SJSA1 (cell line): ENCODE data around the gene ZEB2. TPM values are rescaled to one million over a fixed set of nuclear protein-coding genes. Genes with fewer than 3 reads are reported as not detected.
A peak's percentile ranks its signal among the peaks of the same experiment; 100 is the strongest.

Experiments
- DNase-seq, 2 experiments: peaks; one replicate each; pipeline ENCODE4 v3.0.0-alpha.2; 2015 to 2020; ENCODE audit warnings: low spot score in 2 of 2, low read depth in 1 of 2
- H3K27ac ChIP-seq: fragments of 250-450 bp; sonication (Bioruptor Pico); 2 replicates; pipeline ENCODE4 v1.5.1; 2020; ENCODE audit warnings: mild to moderate bottlenecking, moderate library complexity
- H3K27me3 ChIP-seq: fragments of 250-450 bp; sonication (Bioruptor Pico); replicated peaks from 2 replicates; pipeline ENCODE4 v1.5.1; 2020; ENCODE audit warnings: mild to moderate bottlenecking, moderate library complexity
- H3K36me3 ChIP-seq: fragments of 250-450 bp; sonication (Bioruptor Pico); 2 replicates; pipeline ENCODE4 v1.5.1; 2020; ENCODE audit warnings: mild to moderate bottlenecking
- H3K4me1 ChIP-seq: fragments of 250-450 bp; sonication (Bioruptor Pico); replicated peaks from 2 replicates; pipeline ENCODE4 v1.6.1; 2021; ENCODE audit warnings: mild to moderate bottlenecking
- H3K4me3 ChIP-seq: fragments of 250-450 bp; sonication (Bioruptor Pico); 2 replicates; pipeline ENCODE4 v1.5.1; 2020; ENCODE audit warnings: mild to moderate bottlenecking
- H3K9me3 ChIP-seq: fragments of 250-450 bp; sonication (Bioruptor Pico); replicated peaks from 2 replicates; pipeline ENCODE4 v1.5.1; 2020; ENCODE audit warnings: mild to moderate bottlenecking
- total RNA-seq: library from RNA; depleted of rRNA; stranded (reverse); fragments of >200 nt; shearing (Covaris generic); gene quantifications from 2 replicates; pipeline ENCODE4 v1.2.3, GENCODE V29; 2014

ZEB2 gene
- total RNA-seq, 1 experiment from 2014 or later, result 48.0 TPM

- no peak overlapping the region for H3K4me3 ChIP-seq
- no peaks in the 10 kb centered on the region for H3K9me3 ChIP-seq
- no peak for DNase-seq
- H3K36me3 ChIP-seq, result no peaks in the 10 kb centered on the region
- no peaks in the 10 kb centered on the region for H3K27me3 ChIP-seq
- H3K4me1 ChIP-seq, result 0 out of 2 replicates have a peak, but pooled peaks cover 6% of the 10 kb centered on the region
- H3K27ac ChIP-seq, result no peak overlapping the region
These were observed 27.0 kb upstream of the ZEB2 start for GRCh38 chr2:144546933-144547332.

GRCh38 chr2:144545787-144546186 is 25.9 kb upstream of the ZEB2 start:
- no peak overlapping the region for H3K27ac ChIP-seq
- no peaks in the 10 kb centered on the region for H3K27me3 ChIP-seq
- H3K4me1 ChIP-seq, result 0 out of 2 replicates have a peak, but pooled peaks cover 6% of the 10 kb centered on the region
- DNase-seq, result no peak
- no peaks in the 10 kb centered on the region for H3K9me3 ChIP-seq
- H3K36me3 ChIP-seq, result no peaks in the 10 kb centered on the region
- no peak overlapping the region for H3K4me3 ChIP-seq

- no peaks in the 10 kb centered on the region; the same call in 1 of the 2 replicates for H3K9me3 ChIP-seq
- H3K27me3 ChIP-seq, result no peaks in the 10 kb centered on the region
- no peaks in the 10 kb centered on the region for H3K36me3 ChIP-seq
- no peak overlapping the region for H3K27ac ChIP-seq
- no peak for DNase-seq
- 0 out of 2 replicates have a peak, but pooled peaks cover 6% of the 10 kb centered on the region for H3K4me1 ChIP-seq
- no peak overlapping the region for H3K4me3 ChIP-seq
These were observed 24.1 kb upstream of the ZEB2 start for GRCh38 chr2:144544053-144544452.

GRCh38 chr2:144541396-144541795 is 21.5 kb upstream of the ZEB2 start:
- H3K4me3 ChIP-seq, result no peak overlapping the region
- H3K27me3 ChIP-seq, result no peaks in the 10 kb centered on the region
- H3K27ac ChIP-seq, result no peak overlapping the region
- DNase-seq, result no peak
- no peaks in the 10 kb centered on the region; the same call in 1 of the 2 replicates for H3K9me3 ChIP-seq
- no peaks in the 10 kb centered on the region for H3K4me1 ChIP-seq
- H3K36me3 ChIP-seq, result no peaks in the 10 kb centered on the region

- H3K4me1 ChIP-seq, result no peaks in the 10 kb centered on the region
- H3K4me3 ChIP-seq, result no peak overlapping the region
- H3K27me3 ChIP-seq, result no peaks in the 10 kb centered on the region
- no peak overlapping the region for H3K27ac ChIP-seq
- no peak for DNase-seq
- H3K9me3 ChIP-seq, result no peaks in the 10 kb centered on the region; the same call in 1 of the 2 replicates
- H3K36me3 ChIP-seq, result no peaks in the 10 kb centered on the region
These were observed 19.4 kb upstream of the ZEB2 start for GRCh38 chr2:144539289-144539782.

- no peak for DNase-seq
These were observed 15.4 kb upstream of the ZEB2 start for GRCh38 chr2:144535300-144535699.

GRCh38 chr2:144533221-144533620 is 13.3 kb upstream of the ZEB2 start:
- Histone ChIP-seq H3K9me3 (no peaks in the 10 kb centered on the region), H3K27ac (no peak overlapping the region), H3K4me3 (no peak overlapping the region), H3K27me3 (no peaks in the 10 kb centered on the region), H3K4me1 (peaks cover 3% of the 10 kb centered on the region; the same call in 1 of the 2 replicates), H3K36me3 (no peaks in the 10 kb centered on the region)
- no peak for DNase-seq

More at GRCh38 chr2:144535300-144535699, 15.4 kb upstream of the ZEB2 start:
- Histone ChIP-seq H3K4me1 (peaks cover 3% of the 10 kb centered on the region; the same call in 1 of the 2 replicates), H3K36me3 (no peaks in the 10 kb centered on the region), H3K9me3 (no peaks in the 10 kb centered on the region; the same call in 1 of the 2 replicates), H3K4me3 (no peak overlapping the region), H3K27ac (no peak overlapping the region), H3K27me3 (no peaks in the 10 kb centered on the region)

GRCh38 chr2:144530596-144530995 is 10.7 kb upstream of the ZEB2 start:
- Histone ChIP-seq H3K27ac (no peak overlapping the region), H3K4me1 (peaks cover 3% of the 10 kb centered on the region; the same call in 1 of the 2 replicates), H3K9me3 (no peaks in the 10 kb centered on the region), H3K36me3 (no peaks in the 10 kb centered on the region), H3K4me3 (no peak overlapping the region), H3K27me3 (no peaks in the 10 kb centered on the region)
- DNase-seq, result no peak

GRCh38 chr2:144529841-144530240 is 9.9 kb upstream of the ZEB2 start:
- H3K9me3 ChIP-seq, result no peaks in the 10 kb centered on the region
- no peak overlapping the region for H3K4me3 ChIP-seq
- H3K36me3 ChIP-seq, result no peaks in the 10 kb centered on the region
- H3K27ac ChIP-seq, result no peak overlapping the region
- no peaks in the 10 kb centered on the region for H3K27me3 ChIP-seq
- no peak for DNase-seq
- peaks cover 3% of the 10 kb centered on the region; the same call in 1 of the 2 replicates for H3K4me1 ChIP-seq

GRCh38 chr2:144528108-144528507 is 8.2 kb upstream of the ZEB2 start:
- no peaks in the 10 kb centered on the region for H3K27me3 ChIP-seq
- no peak overlapping the region for H3K27ac ChIP-seq
- H3K9me3 ChIP-seq, result no peaks in the 10 kb centered on the region
- no peak overlapping the region for H3K4me3 ChIP-seq
- no peak for DNase-seq
- H3K36me3 ChIP-seq, result no peaks in the 10 kb centered on the region
- H3K4me1 ChIP-seq, result peaks cover 12% of the 10 kb centered on the region

GRCh38 chr2:144526831-144527230 is 6.9 kb upstream of the ZEB2 start:
- peaks cover 17% of the 10 kb centered on the region for H3K4me1 ChIP-seq
- H3K9me3 ChIP-seq, result no peaks in the 10 kb centered on the region
- no peaks in the 10 kb centered on the region for H3K36me3 ChIP-seq
- DNase-seq, result no peak
- no peak overlapping the region for H3K4me3 ChIP-seq
- no peaks in the 10 kb centered on the region for H3K27me3 ChIP-seq
- H3K27ac ChIP-seq, result no peak overlapping the region

GRCh38 chr2:144524118-144525009 is 4.4 kb upstream of the ZEB2 start:
- Histone ChIP-seq H3K27ac (peak overlapping the region; percentile 38; the same call in 1 of the 2 replicates), H3K4me1 (peaks cover 24% of the 10 kb centered on the region), H3K4me3 (peak overlapping the region; percentile 43), H3K36me3 (no peaks in the 10 kb centered on the region), H3K9me3 (no peaks in the 10 kb centered on the region), H3K27me3 (no peaks in the 10 kb centered on the region)
- DNase-seq, result peak in 1 of 2 experiments; percentile 30

- H3K27me3 ChIP-seq, result no peaks in the 10 kb centered on the region
- peaks cover 31% of the 10 kb centered on the region for H3K4me1 ChIP-seq
- no peaks in the 10 kb centered on the region for H3K9me3 ChIP-seq
- peak overlapping the region; percentile 25; the same call in 1 of the 2 replicates for H3K27ac ChIP-seq
- H3K4me3 ChIP-seq, result peak overlapping the region; percentile 43
- DNase-seq, result peak in 1 of 2 experiments; percentile 49
- no peaks in the 10 kb centered on the region for H3K36me3 ChIP-seq
These were observed 3.7 kb upstream of the ZEB2 start for GRCh38 chr2:144523596-144524117.
